Activated CD4-positive, CD25-positive, alpha-beta regulatory T cell treated with anti-CD3 and anti-CD28 coated beads, Interleukin-2, amount 50 U/mL, for 24 hours (primary cell): ENCODE measurements around the gene PHTF1.
"Not testable (repeated sequence)": the region's sequence is repeated elsewhere in the genome, so short reads cannot be mapped to it uniquely, and the experiment has no call there.

Experiments used
- ATAC-seq, 2 donors: fragments of 150-1000 bp; cut with Tn5 transposase; one replicate each; pipeline ENCODE4 v1.10.0; 2021; ENCODE audit warnings: mild to moderate bottlenecking in 1 of 2, moderate library complexity in 1 of 2

Gene PHTF1

DNA sequence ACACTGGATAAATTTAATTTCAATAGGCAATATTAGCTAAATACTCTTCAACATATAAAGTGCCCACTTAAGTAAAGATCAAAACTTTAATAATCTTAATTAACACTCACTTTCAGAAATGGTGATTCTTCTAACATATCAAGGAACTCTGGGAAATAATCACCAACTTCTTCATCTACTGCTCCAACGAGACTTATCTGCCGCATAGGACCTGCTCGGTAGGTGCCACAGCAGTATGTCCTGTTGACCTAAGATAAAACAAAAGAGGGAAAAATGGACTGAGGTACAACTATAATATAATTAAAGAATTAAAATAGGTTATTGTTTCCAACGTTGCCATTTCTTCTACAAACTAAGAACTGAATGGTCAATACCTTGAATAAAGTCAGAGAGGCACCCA, 18.3 kb upstream of the PHTF1 start:
- no peak for ATAC-seq

DNA sequence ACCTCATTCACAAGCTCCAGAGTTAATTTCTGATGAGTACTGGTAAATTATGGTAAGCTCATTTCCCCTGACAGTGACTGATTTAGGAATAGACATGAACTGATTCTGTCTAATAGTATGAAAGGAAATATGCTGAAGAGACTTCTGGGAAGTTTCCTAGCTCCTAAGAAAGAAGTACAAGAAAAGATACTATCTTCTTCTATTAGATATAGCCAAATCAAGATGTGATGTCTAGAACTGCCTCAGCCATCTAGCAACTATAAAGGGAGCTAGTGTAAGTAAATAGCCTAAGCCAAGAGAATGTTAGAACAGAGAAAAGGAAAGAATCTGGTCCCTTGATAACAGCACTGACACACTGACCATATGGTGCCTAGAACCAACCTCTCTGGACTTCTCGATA, 10.7 kb upstream of the PHTF1 start:
- ATAC-seq, result no peak

GRCh38 chr1:113769601-113769970, 10.3 kb upstream of the PHTF1 start:
- ATAC-seq, result no peak

DNA sequence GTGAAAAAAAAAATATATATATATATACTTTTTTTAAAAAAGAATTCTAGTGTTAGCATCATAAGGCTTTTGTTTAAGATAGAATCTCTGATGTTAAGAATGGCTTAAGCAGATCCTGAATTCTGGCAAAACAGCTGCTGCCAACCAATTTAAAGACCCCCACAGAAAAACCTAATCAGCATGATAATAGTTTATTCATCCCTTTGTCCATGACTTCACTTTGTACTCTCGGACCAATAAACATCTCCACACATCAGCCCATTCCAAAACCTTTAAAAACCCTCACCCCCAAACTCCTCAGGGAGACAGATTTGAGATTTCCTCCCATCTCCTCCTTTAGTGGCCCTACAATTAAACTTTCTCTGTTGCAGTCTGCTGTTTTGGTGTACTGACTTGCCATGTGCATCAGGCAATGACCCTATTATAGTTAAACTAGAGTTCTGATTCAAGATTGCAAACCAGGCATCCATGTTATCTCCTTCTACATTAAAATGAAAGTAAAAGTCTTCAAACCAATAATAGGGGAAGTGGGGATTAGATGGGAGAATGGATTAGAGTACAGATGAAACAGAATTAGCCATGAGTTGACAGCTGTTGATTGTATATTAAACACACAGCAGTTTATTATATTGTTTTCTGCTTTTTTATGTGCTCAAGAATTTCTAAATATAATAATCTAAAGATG, 9.8 kb upstream of the PHTF1 start:
- no peak for ATAC-seq

DNA sequence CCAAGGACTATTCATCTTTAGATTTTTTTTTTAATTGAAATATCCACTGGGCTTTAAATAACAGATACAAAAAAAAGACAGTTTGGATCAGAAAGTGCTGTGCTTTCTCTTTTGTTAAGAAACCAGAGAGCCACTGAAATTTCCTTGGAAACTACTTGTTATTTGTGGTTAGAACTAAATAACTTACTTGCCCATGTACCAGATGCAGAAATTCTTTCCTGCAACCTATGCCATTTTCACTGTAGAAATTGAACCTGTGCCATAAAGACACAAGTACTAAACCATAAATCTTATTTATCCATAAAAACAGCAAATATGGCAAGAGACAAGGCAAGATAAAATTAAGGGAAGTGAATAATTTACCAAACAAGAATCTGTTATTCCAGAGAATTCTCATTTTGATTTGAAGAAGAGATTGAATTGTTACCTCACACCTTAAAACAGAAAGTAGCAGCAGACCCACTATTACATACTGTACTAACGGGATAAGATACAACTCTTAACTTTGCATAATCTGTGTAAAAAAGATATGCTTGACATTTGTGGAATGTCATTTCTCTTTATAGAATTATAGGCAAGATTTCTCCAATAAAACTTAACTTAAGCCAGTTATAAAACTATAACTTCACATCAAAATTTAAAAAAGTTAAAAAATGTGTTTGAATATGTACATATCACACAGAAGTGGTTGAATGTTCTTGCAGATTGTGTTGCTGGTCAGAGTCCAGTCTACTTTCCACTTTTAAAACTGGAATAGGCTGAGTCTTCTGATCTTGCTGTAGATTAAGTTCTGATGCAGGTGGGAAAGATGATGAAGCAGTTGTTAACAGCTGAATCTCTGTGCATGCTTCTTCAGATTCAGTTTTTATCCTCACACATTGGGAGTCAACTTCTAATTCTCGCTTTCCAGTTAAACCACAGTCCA, 6.3 kb upstream of the PHTF1 start:
- ATAC-seq, result no peak

DNA sequence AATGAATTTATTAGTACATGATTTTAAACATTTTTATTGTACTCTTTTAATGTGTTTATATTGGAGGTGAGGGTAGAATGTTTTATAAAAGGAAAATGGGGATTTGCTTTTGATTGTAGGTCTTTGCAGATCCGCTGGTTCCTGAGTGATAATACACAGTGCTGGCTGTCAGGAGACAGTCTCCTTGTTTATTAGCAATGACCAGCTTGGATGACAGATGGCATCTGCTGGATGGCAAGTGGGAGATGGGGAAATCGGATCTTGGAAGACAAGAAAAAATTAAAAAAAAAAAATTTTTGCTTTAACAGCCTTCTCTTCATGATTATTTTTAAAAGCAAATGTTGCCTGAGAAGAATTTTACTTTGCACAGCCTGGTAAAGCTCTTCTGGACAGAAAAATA, 4.4 kb upstream of the PHTF1 start:
- no peak for ATAC-seq

DNA sequence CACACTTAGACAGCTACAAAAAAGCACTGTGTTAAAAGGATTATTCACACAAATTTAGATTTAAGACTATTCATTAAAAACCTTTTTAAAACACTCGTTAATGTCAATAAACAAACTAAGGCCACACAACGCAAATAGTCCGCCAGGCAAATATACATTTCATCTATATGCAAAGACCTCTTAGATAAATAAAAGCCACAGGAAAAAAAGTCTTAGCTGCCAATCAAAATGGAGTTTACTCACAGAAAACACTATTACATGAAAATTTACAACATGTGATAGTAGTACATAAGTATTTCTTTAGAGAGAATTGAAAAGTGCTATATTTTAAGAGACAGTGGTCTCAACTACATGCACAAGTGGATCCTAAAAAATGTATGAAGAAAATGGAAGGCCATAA, 2.7 kb upstream of the PHTF1 start:
- no peak for ATAC-seq

- no peak for ATAC-seq
These were observed 1.1 kb upstream of the PHTF1 start for GRCh38 chr1:113760102-113761080.

GRCh38 chr1:113758631-113759332, 504 bp downstream of the PHTF1 start:
- ATAC-seq, result peak; percentile 56 to 63

GRCh38 chr1:113756461-113756860, 2.8 kb downstream of the PHTF1 start:
- ATAC-seq, result no peak

GRCh38 chr1:113753333-113753732, 6.0 kb downstream of the PHTF1 start:
- ATAC-seq, result not testable (repeated sequence)

- no peak for ATAC-seq
These were observed 7.8 kb downstream of the PHTF1 start for GRCh38 chr1:113751516-113751915.

GRCh38 chr1:113751114-113751513, 8.2 kb downstream of the PHTF1 start:
- no peak for ATAC-seq

GRCh38 chr1:113749402-113749801, 9.9 kb downstream of the PHTF1 start:
- ATAC-seq, result no peak

GRCh38 chr1:113747376-113747775, 11.9 kb downstream of the PHTF1 start:
- ATAC-seq, result no peak

DNA sequence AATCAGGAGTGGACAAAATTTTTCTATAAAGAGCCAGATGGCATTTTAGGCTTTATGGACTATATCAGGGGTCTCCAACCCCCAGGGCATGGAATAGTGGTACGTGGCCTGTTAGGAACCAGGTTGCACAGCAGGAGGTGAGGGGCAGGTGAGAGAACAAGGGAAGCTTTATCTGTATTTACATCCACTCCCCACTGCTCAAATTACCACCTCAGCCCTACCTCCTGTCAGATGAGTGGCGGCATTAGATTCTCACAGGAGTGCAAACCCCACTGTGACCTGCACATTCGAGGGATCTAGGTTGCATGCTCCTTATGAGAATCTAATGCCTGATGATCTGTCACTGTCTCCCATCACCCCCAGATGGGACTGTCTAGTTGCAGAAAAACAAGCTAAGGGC, 13.9 kb downstream of the PHTF1 start:
- no peak for ATAC-seq

DNA sequence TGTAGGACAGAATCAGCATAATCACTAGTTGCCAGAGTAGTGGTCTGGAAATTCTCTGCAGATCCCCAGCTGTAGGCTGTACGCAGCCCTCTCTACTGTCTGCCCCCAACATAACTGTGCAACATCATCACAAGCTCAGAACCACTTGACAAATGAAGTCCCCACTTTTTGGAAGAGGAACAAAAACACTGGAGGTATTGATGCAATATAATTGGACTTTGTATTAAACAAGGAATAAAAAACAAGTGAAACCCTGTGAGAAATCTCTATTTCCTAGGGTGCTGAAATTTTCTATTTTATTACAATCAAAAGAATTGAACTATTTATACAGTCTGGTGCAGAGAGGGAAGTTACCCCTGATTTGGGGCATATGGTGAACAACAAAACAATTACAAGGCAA, 15.2 kb downstream of the PHTF1 start:
- no peak for ATAC-seq

- peak; percentile 88 to 97 for ATAC-seq
These were observed 16.8 kb downstream of the PHTF1 start for GRCh38 chr1:113742515-113742914.

GRCh38 chr1:113734357-113735055, 24.8 kb downstream of the PHTF1 start:
- no peak for ATAC-seq

- no peak for ATAC-seq
These were observed 26.5 kb downstream of the PHTF1 start for GRCh38 chr1:113732802-113733201.

GRCh38 chr1:113721010-113721409, 38.3 kb downstream of the PHTF1 start:
- ATAC-seq, result no peak

GRCh38 chr1:113718621-113719020, 40.7 kb downstream of the PHTF1 start:
- ATAC-seq, result not testable (repeated sequence)
